ENCODE data around the gene TRPM3.
A peak's percentile ranks its signal among the peaks of the same experiment; 100 is the strongest.

Gene TRPM3

GRCh38 chr9:71048280-71048679 lies 73.1 kb downstream of the TRPM3 start:
- H3K4me3 ChIP-seq (ENCODE audit: low read depth, low read length), result no peak overlapping the region
- no peak for TF ChIP-seq CTCF (conservative IDR thresholded peaks at IDR 0.05; ENCODE audit: low read depth, low read length)
- no peak for DNase-seq (ENCODE audit: low read depth)

GRCh38 chr9:71042448-71042990 lies 78.9 kb downstream of the TRPM3 start:
- no peak for DNase-seq (ENCODE audit: low read depth)
- no peak overlapping the region for H3K4me3 ChIP-seq (ENCODE audit: low read depth, low read length)
- TF ChIP-seq CTCF (conservative IDR thresholded peaks at IDR 0.05; ENCODE audit: low read depth, low read length), result no peak

DNA sequence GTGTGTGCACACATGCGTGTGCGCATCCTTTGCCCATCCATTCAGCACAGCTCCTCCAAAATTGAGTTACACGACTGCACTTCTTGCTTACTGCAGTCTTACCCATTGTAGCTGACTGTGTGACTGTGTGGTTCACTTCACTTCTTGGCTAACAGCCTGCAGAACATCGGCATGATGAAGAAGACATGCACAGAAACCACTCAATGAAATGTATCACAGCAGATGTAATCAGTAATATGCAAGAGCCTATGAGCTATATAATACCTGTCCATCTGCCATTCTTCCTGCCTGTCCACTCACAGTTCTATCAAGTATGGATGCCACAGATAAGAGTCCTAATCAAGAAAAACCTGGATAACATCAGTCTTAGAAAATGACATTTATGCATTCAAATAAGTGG lies 83.9 kb downstream of the TRPM3 start:
- H3K4me3 ChIP-seq (ENCODE audit: low read depth, low read length), result no peak overlapping the region
- TF ChIP-seq CTCF (conservative IDR thresholded peaks at IDR 0.05; ENCODE audit: low read depth, low read length), result no peak
- no peak for DNase-seq (ENCODE audit: low read depth)

DNA sequence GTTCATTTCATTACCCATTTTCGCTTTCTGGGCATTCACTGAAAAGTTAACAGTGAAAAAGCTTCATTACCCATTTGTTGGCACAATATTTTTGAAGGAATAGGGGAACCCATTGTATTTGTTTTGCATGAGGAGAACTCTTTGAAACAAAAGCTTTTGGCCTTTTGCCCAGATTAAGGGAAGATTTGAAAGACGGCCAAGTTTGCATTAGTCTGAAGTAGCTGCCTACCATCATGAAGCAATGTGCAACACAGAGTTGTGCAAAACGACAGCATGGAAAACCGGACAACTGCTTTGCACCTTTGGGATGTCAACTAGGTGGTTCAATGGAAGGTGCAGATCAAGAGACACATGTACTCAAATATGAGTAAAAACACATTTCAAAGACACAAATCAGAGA lies 84.9 kb downstream of the TRPM3 start:
- no peak for TF ChIP-seq CTCF (conservative IDR thresholded peaks at IDR 0.05; ENCODE audit: low read depth, low read length)
- no peak overlapping the region for H3K4me3 ChIP-seq (ENCODE audit: low read depth, low read length)
- peak; percentile 68 for DNase-seq (ENCODE audit: low read depth)

GRCh38 chr9:71032779-71033178 lies 88.6 kb downstream of the TRPM3 start:
- TF ChIP-seq CTCF (conservative IDR thresholded peaks at IDR 0.05; ENCODE audit: low read depth, low read length), result no peak
- no peak overlapping the region for H3K4me3 ChIP-seq (ENCODE audit: low read depth, low read length)
- DNase-seq (ENCODE audit: low read depth), result no peak

GRCh38 chr9:71025728-71026127 lies 95.7 kb downstream of the TRPM3 start:
- TF ChIP-seq CTCF (conservative IDR thresholded peaks at IDR 0.05; ENCODE audit: low read depth, low read length), result no peak
- DNase-seq (ENCODE audit: low read depth), result no peak
- no peak overlapping the region for H3K4me3 ChIP-seq (ENCODE audit: low read depth, low read length)

- DNase-seq (ENCODE audit: low read depth), result no peak
- TF ChIP-seq CTCF (conservative IDR thresholded peaks at IDR 0.05; ENCODE audit: low read depth, low read length), result no peak
- no peak overlapping the region for H3K4me3 ChIP-seq (ENCODE audit: low read depth, low read length)
Measured at GRCh38 chr9:71025201-71025600, 96.2 kb downstream of the TRPM3 start.
